Left kidney (tissue), 2 donors: ENCODE measurements around the gene LGR4. TPM values are rescaled to one million over a fixed set of nuclear protein-coding genes. Genes with fewer than 3 reads are reported as not detected.

ENCODE experiments used
- DNase-seq: peaks from one replicate; pipeline ENCODE4 v3.0.0-alpha.2; 2013
- polyA plus RNA-seq: library from polyadenylated mRNA; unstranded; fragments of 120-200 nt; gene quantifications from one replicate; pipeline ENCODE4 v1.2.1, GENCODE V29; 2013; ENCODE audit not compliant: insufficient read length

The LGR4 gene
- polyA plus RNA-seq, 1 donor, result 152 TPM

DNA sequence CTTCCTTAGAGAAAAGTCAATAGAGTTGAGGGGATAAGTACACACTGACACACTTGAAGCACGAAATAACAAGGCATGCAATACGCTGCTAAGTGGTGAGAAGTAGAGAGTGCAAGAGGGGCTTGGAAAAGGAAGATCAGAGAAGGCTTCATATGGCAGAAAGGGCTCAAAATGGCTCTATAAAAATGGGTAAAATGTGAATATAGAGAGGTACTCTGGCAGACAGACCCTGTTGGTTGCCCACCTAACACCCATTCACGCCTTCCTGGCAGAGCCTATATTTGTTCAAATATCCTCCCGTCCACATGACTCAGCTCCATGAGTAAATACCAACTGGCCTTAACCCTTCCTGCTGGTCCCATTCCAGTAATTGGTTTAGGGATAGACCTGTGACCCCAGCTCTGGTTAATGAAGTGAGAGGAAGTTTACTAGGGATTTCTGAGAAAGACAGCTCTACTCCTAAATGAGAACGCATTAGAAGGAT, 70.7 kb downstream of the LGR4 start:
- DNase-seq, result no peak

- DNase-seq, result no peak
Measured at GRCh38 chr11:27401280-27401832, 71.2 kb downstream of the LGR4 start.

DNA sequence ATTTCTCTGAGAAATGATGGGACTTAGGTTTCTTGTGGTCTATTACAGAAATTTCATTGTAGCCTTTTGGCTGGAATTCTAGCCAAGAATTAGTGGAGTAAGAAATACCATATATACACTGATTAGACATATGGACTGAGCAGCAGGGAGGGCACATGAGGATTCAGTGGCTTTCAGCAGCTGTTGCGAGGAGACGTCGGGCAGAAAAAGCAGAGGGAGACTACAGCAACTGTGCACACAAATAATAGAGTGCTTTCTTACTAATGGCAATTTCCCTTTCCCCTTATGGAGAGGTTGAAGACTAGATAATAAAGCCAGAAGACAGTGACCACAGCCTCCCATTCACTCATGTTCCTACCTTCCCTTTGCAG, 74.2 kb downstream of the LGR4 start:
- no peak for DNase-seq

DNA sequence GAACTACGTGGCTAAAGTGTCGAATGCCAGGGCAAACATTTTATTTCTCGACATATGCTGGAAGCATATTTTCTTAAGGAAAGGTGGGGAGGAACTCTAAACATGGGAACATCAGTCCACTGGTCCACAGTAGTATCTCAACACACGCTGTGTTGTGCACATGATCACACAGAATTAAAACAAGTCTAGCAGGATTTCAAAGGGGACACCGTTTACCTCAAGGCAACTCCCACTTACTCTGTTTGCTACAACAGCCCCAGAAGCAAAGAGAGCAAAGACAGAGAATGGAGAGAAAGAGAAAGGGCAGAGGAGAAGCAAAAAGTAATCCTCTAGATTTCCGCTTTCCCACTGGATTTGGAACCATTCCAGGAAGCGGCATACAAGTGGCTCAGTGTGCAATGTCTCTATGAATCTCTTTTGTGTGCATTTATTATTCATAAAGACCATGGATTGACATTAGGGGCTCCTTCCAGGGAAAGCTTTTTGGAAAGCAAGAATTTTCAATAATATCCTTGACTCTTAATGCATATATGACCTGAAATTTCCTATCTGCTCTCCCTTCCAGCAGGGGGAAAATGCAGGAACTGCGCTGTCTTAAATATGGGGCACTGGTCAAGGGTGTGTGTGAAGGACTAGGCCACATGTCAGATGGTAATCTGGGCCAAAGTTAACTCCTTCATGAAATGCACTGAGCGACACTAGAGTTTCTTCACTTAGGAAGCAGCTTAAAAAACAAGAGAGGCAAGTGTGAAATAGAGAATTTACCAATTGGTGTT, 74.8 kb downstream of the LGR4 start:
- no peak for DNase-seq

- DNase-seq, result no peak
Measured at GRCh38 chr11:27396259-27396839, 76.2 kb downstream of the LGR4 start.

DNA sequence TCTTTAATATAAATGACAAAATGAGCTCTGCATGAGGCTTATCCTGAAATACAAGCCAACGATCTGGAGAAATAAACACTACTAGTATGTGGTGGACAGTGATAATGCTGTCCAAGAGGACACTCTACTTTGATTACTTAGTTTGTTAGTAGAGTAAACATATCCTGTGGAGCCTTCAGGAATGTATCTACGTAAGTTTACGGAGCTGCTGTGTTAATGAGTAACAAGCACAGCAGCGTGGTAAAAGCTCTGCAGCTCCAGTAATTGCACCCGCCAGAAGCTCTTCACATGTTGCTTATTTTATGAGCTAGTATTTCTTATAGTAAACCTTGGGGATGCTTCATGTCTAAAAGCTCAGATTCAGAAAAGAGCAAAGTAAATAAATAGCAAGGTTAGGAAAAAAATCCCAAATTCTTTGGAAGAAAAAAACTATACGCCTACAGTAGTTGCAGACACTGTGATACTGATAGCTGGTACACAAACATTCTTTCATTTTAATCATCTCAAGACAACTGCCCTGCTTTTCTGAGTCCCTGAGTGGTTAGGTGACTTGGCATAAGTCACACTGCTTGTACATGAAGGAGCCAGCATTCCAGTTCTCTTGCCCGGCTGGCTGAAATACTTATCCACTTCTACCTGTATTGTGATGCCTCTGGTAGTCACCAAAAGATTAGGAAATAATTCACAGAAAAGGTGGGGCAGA, 76.9 kb downstream of the LGR4 start:
- DNase-seq, result peak; percentile 64

DNA sequence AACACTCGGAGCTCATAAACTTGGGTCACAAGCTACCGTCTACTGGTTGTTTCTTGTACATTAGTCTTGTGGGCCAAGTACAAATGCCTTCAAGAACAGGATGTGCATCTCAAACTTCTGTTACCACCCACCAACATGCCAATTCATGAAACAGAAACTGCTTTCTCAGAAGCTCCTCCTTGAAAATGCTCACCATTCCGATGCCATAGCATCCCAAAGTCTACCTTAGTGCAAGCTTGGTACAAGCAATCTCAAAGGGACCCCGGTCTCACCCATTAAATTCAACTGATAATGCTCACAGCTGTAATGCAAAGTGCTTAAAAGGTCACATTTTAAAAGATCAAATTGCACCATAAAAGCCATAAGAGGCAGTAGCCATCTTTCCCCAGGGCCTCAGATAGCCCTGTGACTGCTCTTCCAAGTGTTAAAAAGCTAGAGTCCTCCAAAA, 77.8 kb downstream of the LGR4 start:
- DNase-seq, result no peak

DNA sequence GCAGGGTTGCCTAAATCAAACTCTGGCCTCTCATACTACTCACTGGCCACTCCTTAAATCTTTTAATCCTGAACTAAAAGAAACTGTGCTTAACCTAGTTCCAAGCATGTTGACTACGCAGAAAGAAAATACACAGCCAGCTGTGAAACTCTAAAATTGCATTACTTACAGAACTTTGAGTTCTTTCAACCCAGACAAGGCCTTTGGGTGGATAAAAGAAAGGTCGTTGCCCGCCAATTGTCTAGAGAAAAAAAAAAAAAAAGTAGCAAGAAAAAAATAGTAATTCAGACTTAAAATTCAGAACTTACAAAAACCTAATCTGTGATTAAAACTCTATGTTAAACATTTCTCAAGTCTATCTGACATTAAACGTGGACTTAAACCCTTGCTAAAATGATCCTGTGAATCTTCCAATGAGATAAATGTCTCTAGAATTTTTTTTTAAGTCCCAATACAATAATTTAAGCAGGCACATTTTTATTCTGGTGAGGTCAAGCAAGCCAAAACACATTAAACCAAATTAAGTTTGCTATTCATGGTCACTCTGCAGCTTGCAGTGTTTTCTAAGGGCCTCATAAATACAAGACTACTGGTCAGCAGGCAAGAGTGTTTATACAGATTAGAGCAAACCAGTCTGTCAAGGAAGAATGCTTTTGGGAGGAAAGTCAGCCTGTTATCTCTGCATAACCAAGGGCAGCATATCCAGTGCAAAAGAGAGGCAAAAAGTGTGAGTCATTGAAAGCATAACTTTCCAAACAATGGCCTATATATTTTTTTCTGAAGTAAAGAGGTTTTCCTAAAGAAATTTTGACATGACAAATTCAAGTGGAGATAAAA, 80.1 kb downstream of the LGR4 start:
- peak; percentile 41 for DNase-seq

DNA sequence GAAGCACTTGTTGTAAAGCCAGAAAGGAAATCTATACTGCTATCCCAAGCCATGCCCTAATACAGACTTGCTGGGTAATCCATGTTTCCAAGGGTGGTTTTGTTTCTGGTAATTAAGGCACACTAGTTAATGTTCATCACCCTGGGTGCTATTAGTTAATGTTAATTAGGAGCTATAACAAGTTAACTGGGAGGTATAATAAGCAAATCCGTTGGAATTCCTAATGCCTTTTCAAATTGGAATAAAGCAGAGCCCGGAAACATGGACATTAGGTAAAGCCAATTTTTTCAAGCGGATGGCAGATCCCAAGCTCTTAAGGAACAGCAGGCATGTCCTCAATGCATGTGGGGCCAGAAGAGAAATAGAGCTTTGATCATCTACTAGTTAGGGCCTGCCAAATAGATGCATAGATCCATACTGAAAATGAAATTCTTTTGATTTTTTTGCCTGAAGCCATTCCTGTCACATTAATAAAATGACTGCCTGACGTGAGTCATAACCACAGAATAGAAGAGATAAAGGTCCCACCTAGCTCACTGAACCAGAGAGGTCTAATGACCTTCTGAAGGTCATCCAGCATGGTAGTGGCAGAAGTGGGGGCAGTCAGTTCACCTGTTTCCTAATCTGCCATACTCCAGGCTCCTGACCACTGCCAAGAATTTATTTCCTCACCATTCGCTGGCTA, 81.1 kb downstream of the LGR4 start:
- no peak for DNase-seq

DNA sequence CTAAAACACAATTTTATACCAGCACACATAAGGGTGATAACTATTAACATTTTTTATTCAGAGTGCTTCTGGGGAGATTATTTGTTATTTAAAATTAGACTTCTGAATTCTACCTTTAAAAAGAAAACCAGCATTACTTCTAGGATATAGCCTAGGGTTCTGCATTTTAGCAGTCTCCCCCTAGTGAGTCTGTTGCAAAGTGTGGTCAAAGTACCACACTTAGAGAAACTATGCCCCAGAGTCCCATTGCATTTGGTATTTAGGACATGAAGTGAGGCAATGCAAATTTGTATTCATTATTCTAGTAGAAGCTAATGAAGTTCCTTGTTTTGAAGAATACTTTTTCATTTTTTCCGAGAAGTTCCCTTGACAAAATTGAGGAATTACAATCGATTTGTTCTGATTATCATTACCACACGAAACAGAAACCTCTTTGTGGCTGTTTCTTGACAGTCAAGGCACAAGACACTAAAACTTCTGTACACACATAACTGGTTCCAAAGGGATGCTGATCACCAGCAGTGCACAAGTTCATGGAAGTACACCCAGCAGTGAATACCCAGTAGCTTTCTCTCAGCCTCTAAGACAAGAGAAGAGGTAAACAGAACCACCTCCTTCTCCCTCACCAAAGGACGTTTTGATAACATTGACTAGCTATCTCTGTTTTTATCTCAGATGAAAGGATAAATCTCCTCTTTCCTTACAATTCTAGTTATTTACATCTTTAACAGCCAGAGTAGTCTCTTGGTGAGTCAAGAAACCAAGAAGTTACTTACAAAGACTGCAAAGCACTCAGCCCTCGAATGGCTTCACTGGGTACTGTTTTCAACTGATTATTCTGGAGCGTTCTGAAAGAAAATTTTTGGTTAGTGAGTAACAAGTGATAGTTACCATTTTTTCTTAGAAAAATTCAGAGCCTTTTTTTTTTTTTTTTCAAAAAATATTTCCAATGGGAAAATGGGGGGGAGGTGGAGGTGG, 82.0 kb downstream of the LGR4 start:
- DNase-seq, result no peak

- no peak for DNase-seq
Measured at GRCh38 chr11:27388869-27389268, 83.7 kb downstream of the LGR4 start.

GRCh38 chr11:27388001-27388400, 84.6 kb downstream of the LGR4 start:
- no peak for DNase-seq

GRCh38 chr11:27387362-27387761, 85.2 kb downstream of the LGR4 start:
- DNase-seq, result no peak

DNA sequence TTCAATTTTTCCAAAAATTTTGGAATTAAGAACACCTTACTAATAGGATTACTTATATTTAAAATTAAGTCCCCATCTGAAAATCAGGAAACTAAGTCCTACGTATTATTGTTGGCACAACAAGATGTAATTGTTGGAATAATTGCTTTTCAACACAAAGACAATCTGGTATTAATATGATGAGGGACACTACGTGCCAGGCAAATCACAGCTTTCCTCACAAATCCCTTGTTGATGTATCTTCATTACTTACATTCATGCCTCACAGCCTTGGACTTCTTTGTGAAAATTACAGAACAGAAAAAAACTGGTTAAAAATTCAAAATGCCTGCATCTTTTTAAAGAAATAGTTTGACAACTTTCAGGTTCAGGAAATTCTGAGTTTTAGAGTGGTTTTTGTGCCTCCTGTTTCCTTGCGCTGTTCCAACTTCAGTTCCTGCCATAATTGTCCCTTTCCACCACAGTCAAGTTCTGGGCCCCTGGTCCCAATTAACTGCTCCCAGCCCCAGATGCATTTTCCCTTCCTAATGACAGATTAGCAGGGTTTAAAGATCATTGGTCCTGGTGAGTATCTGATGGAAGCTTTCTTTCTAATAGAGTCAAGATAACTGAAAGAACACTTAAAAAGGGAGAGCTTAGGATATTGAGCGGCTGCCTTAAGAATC, 86.3 kb downstream of the LGR4 start:
- DNase-seq, result no peak

DNA sequence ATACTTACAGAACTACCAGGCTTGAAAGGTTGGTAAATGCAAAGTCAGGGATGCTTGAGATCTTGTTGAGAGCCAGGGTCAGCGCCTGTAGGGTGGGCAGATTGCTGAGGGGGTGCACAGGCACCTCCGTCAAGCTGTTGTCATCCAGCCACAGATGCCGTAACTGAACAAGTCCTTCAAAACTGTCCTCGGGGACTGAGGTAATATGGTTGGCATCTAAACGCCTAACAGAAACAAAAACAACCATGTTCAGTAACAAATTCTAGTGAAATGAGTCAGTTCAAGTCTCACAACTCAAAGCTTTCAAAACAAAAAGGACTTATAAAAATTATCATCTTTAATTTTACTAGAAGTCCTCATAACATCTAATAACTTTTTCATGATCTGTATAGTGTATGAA, 87.3 kb downstream of the LGR4 start:
- DNase-seq, result no peak

DNA sequence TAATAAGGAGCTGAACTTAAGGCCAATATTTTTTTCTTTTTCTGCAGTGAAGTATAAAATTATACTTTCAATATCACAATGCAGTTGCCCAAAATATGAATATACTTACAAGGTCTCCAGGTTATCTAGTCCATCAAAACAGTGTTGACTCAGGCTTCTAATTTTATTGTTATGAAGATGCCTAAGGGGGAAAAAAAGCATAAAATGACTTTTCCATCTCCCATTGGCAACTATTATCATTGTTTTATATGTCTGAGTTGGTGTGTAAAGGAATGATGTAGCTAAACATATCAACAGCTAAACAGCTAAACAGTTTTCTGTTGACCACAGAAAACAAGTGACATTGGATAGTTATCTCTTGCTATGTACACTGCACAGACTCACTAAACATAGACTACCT, 88.4 kb downstream of the LGR4 start:
- no peak for DNase-seq

DNA sequence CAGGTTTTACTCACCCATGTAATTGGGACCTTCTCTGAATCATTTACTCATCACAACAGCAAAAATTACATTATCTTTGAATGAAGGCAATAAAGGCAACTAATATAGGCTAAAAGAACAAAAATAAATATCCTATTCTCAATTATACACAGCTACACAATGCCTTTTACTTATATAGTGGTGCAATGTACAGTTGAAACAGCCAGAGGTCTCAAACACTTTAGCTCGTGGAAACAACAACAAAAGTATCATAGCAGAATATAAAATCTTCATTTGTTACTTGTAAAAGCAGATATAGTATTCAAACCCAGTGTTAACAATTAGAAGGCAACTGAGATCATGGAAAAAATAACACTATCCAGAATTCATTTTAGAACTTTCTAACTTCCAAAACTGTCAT, 88.9 kb downstream of the LGR4 start:
- no peak for DNase-seq

GRCh38 chr11:27381238-27381666, 91.3 kb downstream of the LGR4 start:
- DNase-seq, result no peak

DNA sequence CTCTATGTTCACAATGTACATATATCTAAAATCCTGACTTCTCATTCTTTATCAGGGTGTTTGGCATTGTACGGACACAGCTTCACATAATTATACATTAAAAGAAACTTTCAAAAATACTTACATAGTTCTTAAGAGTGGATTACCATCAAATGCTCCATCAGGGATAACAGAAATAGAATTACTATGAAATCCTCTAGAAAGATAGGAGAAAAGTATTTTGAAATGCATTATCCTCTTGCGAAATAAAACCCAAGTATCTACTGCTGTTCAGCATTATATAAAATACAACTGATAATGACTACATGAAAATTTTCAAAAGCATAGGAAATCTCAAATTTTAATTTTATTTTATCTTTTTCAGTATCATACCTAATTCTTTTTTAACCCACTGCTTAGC, 91.8 kb downstream of the LGR4 start:
- DNase-seq, result no peak

DNA sequence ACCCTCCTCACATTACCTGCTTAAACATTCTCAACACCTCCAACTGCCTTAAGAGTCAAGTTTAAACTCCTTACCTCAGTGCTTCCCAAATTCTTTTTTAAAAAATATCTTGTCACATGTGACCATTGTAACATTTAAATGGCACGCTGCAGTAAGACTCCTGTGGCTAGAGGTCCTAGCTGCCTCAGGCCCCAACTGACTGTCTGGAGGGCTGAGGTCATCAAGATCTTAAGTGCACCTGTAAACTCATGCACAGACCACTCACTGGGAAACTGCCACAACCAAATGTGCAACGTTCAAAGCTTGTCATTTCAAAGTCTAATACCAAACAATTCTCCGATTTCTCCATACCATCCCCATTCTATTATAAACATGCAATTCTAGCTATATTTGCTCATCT, 93.1 kb downstream of the LGR4 start:
- DNase-seq, result no peak
